OCI-M2 (cell line): ENCODE data around the gene HSPA12B.
"Not testable (repeated sequence)": the region's sequence is repeated elsewhere in the genome, so short reads cannot be mapped to it uniquely, and the experiment has no call there.

ENCODE experiments used
- DNase-seq: peaks from one replicate; lab custom pipeline; 2025; ENCODE audit not compliant: unreplicated experiment; lab: John Stamatoyannopoulos, UW

HSPA12B gene

GRCh38 chr20:3785240-3786125 lies 53.0 kb downstream of the HSPA12B start:
- no peak for DNase-seq

GRCh38 chr20:3786126-3786484 lies 53.6 kb downstream of the HSPA12B start:
- no peak for DNase-seq

- no peak for DNase-seq
Measured at GRCh38 chr20:3786665-3787323, 54.3 kb downstream of the HSPA12B start, which contains the start of gene CENPB. TSS of gene CENPB (minus strand) at chr20:3786740. CDS start at chr20:3786483, 257 bp downstream.

GRCh38 chr20:3787324-3788014 lies 55.0 kb downstream of the HSPA12B start:
- no peak for DNase-seq

- DNase-seq, result no peak
Measured at GRCh38 chr20:3788685-3789155, 56.2 kb downstream of the HSPA12B start.

GRCh38 chr20:3789201-3789600 lies 56.7 kb downstream of the HSPA12B start:
- DNase-seq, result not testable (repeated sequence)

GRCh38 chr20:3794168-3794567 lies 61.7 kb downstream of the HSPA12B start:
- not testable (repeated sequence) for DNase-seq

GRCh38 chr20:3794701-3795420 lies 62.4 kb downstream of the HSPA12B start:
- DNase-seq, result no peak

GRCh38 chr20:3795511-3796468 lies 63.3 kb downstream of the HSPA12B start, which contains the start of gene CDC25B:
TSS of gene CDC25B (plus strand) at chr20:3796310. CDS start at chr20:3796532, 222 bp downstream.
- peak; percentile 54 for DNase-seq

- no peak for DNase-seq
Measured at GRCh38 chr20:3796477-3797225, 64.2 kb downstream of the HSPA12B start.

- DNase-seq, result no peak
Measured at GRCh38 chr20:3797226-3797545, 64.7 kb downstream of the HSPA12B start.

GRCh38 chr20:3797592-3798372 lies 65.3 kb downstream of the HSPA12B start:
- no peak for DNase-seq

GRCh38 chr20:3798373-3798768 lies 65.9 kb downstream of the HSPA12B start:
- DNase-seq, result no peak

GRCh38 chr20:3798908-3799248 lies 66.4 kb downstream of the HSPA12B start:
- no peak for DNase-seq

- no peak for DNase-seq
Measured at GRCh38 chr20:3800256-3800877, 67.9 kb downstream of the HSPA12B start.

GRCh38 chr20:3800878-3801260 lies 68.4 kb downstream of the HSPA12B start:
- DNase-seq, result no peak

- DNase-seq, result no peak
Measured at GRCh38 chr20:3801299-3801698, 68.8 kb downstream of the HSPA12B start.

- DNase-seq, result no peak
Measured at GRCh38 chr20:3801846-3802245, 69.4 kb downstream of the HSPA12B start.
